ENCODE measurements around the gene PPP1CC. TPM values are rescaled to one million over a fixed set of nuclear protein-coding genes. Genes with fewer than 3 reads are reported as not detected.
A peak's percentile ranks its signal among the peaks of the same experiment; 100 is the strongest.

PPP1CC gene
- total RNA-seq, 2 donors from 2014 or later: 179 to 201 TPM

- H3K9ac ChIP-seq (ENCODE audit: extremely low read depth, low read length, poor library complexity, severe bottlenecking): no peak overlapping the region
- TF ChIP-seq CTCF (conservative IDR thresholded peaks at IDR 0.05): no peak
- DNase-seq: no peak
- H3K4me1 ChIP-seq (ENCODE audit: control insufficient read depth, insufficient read depth, low read length): no peaks in the 10 kb centered on the region
- H3K9me3 ChIP-seq (ENCODE audit: control insufficient read depth, low read length): no peaks in the 10 kb centered on the region
- peaks cover 90% of the 10 kb centered on the region for H3K36me3 ChIP-seq (ENCODE audit: control insufficient read depth, insufficient read depth, low read length)
- Mint-ChIP-seq H3K36me3 (ENCODE audit: low read depth) (peaks cover 80% of the 10 kb centered on the region), H3K4me3 (no peak overlapping the region), H3K27ac (no peak overlapping the region), H3K27me3 (ENCODE audit: insufficient read depth) (no peaks in the 10 kb centered on the region), H3K9me3 (no peaks in the 10 kb centered on the region), H3K4me1 (no peaks in the 10 kb centered on the region)
- H3K27ac ChIP-seq (ENCODE audit: low read depth, low read length): no peak overlapping the region
- no peaks in the 10 kb centered on the region for H3K27me3 ChIP-seq (ENCODE audit: control insufficient read depth, insufficient read depth, low read length, poor library complexity, severe bottlenecking)
- H3K4me3 ChIP-seq (ENCODE audit: low read length): no peak overlapping the region
Observed at GRCh38 chr12:110720516-110720915, 22.2 kb downstream of the PPP1CC start.

GRCh38 chr12:110718222-110718908 is 24.3 kb downstream of the PPP1CC start:
- Mint-ChIP-seq H3K4me3 (no peak overlapping the region), H3K27ac (no peak overlapping the region), H3K9me3 (no peaks in the 10 kb centered on the region), H3K4me1 (no peaks in the 10 kb centered on the region), H3K27me3 (ENCODE audit: insufficient read depth) (no peaks in the 10 kb centered on the region), H3K36me3 (ENCODE audit: low read depth) (peaks cover 64% of the 10 kb centered on the region)
- Histone ChIP-seq H3K9ac (ENCODE audit: extremely low read depth, low read length, poor library complexity, severe bottlenecking) (no peak overlapping the region), H3K27me3 (ENCODE audit: control insufficient read depth, insufficient read depth, low read length, poor library complexity, severe bottlenecking) (no peaks in the 10 kb centered on the region), H3K36me3 (ENCODE audit: control insufficient read depth, insufficient read depth, low read length) (peaks cover 69% of the 10 kb centered on the region), H3K4me1 (ENCODE audit: control insufficient read depth, insufficient read depth, low read length) (no peaks in the 10 kb centered on the region), H3K9me3 (ENCODE audit: control insufficient read depth, low read length) (no peaks in the 10 kb centered on the region), H3K4me3 (ENCODE audit: low read length) (no peak overlapping the region), H3K27ac (ENCODE audit: low read depth, low read length) (no peak overlapping the region)
- WGBS, 2 experiments (ENCODE audit: insufficient coverage in 1 of 2, insufficient read length in 1 of 2): 70 to 92% methylated on average over 2 to 7 of the region's 7 CpGs
- TF ChIP-seq CTCF (conservative IDR thresholded peaks at IDR 0.05): no peak
- DNase-seq: peak; percentile 38

- no peak overlapping the region for H3K27ac ChIP-seq (ENCODE audit: low read depth, low read length)
- 96 to 100% methylated on average over 3 of the region's 3 CpGs for WGBS, 2 experiments (ENCODE audit: insufficient coverage in 1 of 2, insufficient read length in 1 of 2)
- H3K4me1 Mint-ChIP-seq: no peaks in the 10 kb centered on the region
- TF ChIP-seq CTCF (conservative IDR thresholded peaks at IDR 0.05): no peak
- no peaks in the 10 kb centered on the region for H3K9me3 ChIP-seq (ENCODE audit: control insufficient read depth, low read length)
- no peaks in the 10 kb centered on the region for H3K9me3 Mint-ChIP-seq
- H3K27me3 Mint-ChIP-seq (ENCODE audit: insufficient read depth): no peaks in the 10 kb centered on the region
- no peaks in the 10 kb centered on the region for H3K4me1 ChIP-seq (ENCODE audit: control insufficient read depth, insufficient read depth, low read length)
- no peak overlapping the region for H3K4me3 Mint-ChIP-seq
- peaks cover 56% of the 10 kb centered on the region for H3K36me3 ChIP-seq (ENCODE audit: control insufficient read depth, insufficient read depth, low read length)
- DNase-seq: peak; percentile 38
- H3K27me3 ChIP-seq (ENCODE audit: control insufficient read depth, insufficient read depth, low read length, poor library complexity, severe bottlenecking): no peaks in the 10 kb centered on the region
- H3K9ac ChIP-seq (ENCODE audit: extremely low read depth, low read length, poor library complexity, severe bottlenecking): no peak overlapping the region
- peaks cover 55% of the 10 kb centered on the region for H3K36me3 Mint-ChIP-seq (ENCODE audit: low read depth)
- no peak overlapping the region for H3K4me3 ChIP-seq (ENCODE audit: low read length)
- H3K27ac Mint-ChIP-seq: no peak overlapping the region
Observed at GRCh38 chr12:110717037-110717436, 25.7 kb downstream of the PPP1CC start.
